ENCODE results near the gene KNDC1. TPM values are rescaled to one million over a fixed set of nuclear protein-coding genes. Genes with fewer than 3 reads are reported as not detected.
"Not testable (repeated sequence)": the region's sequence is repeated elsewhere in the genome, so short reads cannot be mapped to it uniquely, and the experiment has no call there.

KNDC1 gene
- total RNA-seq, 2 donors from 2014 or later: 0.05 to 0.36 TPM

- Mint-ChIP-seq H3K27me3 (peaks cover 23 to 28% of the 10 kb centered on the region in 2 donors), H3K36me3 (peaks cover 10% of the 10 kb centered on the region), H3K27ac (no peak overlapping the region)
Measured at GRCh38 chr10:133142523-133143199, 17.4 kb upstream of the KNDC1 start.

GRCh38 chr10:133143200-133143533 is 16.9 kb upstream of the KNDC1 start:
- H3K4me3 Mint-ChIP-seq: no peak overlapping the region
- ATAC-seq (no peak), DNase-seq (ENCODE audit: low spot score) (no peak)
- peaks cover 27 to 33% of the 10 kb centered on the region in 2 donors for H3K27me3 Mint-ChIP-seq
- H3K4me1 Mint-ChIP-seq (ENCODE audit: low read depth in 2 of 2): peaks cover 2 to 11% of the 10 kb centered on the region in 2 donors
- H3K9me3 Mint-ChIP-seq: peaks cover 3% of the 10 kb centered on the region
- H3K27ac Mint-ChIP-seq: no peak overlapping the region
- peaks cover 10% of the 10 kb centered on the region for H3K36me3 Mint-ChIP-seq

More at GRCh38 chr10:133142523-133143199, 17.4 kb upstream of the KNDC1 start:
- H3K4me3 Mint-ChIP-seq: no peak overlapping the region
- DNase-seq (ENCODE audit: low spot score) (no peak), ATAC-seq (no peak)
- peaks cover 3% of the 10 kb centered on the region for H3K9me3 Mint-ChIP-seq
- peaks cover 2 to 11% of the 10 kb centered on the region in 2 donors for H3K4me1 Mint-ChIP-seq (ENCODE audit: low read depth in 2 of 2)

- DNase-seq (ENCODE audit: low spot score): no peak
- H3K27ac Mint-ChIP-seq: peak overlapping the region in 1 of 2 donors; percentile 34
- peaks cover 3% of the 10 kb centered on the region for H3K9me3 Mint-ChIP-seq
- no peak overlapping the region for H3K4me3 Mint-ChIP-seq
- H3K4me1 Mint-ChIP-seq (ENCODE audit: low read depth in 2 of 2): peaks cover 2 to 11% of the 10 kb centered on the region in 2 donors
- H3K27me3 Mint-ChIP-seq: peaks cover 27 to 36% of the 10 kb centered on the region in 2 donors
- H3K36me3 Mint-ChIP-seq: peaks cover 10% of the 10 kb centered on the region
- no peak for ATAC-seq
Measured at GRCh38 chr10:133143546-133143945, 16.5 kb upstream of the KNDC1 start.

- Mint-ChIP-seq H3K27me3 (peaks cover 37 to 49% of the 10 kb centered on the region in 2 donors), H3K27ac (no peak overlapping the region), H3K36me3 (peaks cover 12% of the 10 kb centered on the region), H3K9me3 (peaks cover 3% of the 10 kb centered on the region), H3K4me3 (peak overlapping the region; percentile 17), H3K4me1 (ENCODE audit: low read depth in 2 of 2) (peaks cover 2 to 11% of the 10 kb centered on the region in 2 donors)
- no peak for ATAC-seq
- no peak for DNase-seq (ENCODE audit: low spot score)
Measured at GRCh38 chr10:133144771-133145170, 15.2 kb upstream of the KNDC1 start.

GRCh38 chr10:133150226-133150625 is 9.8 kb upstream of the KNDC1 start:
- Mint-ChIP-seq H3K9me3 (peaks cover 6% of the 10 kb centered on the region), H3K27me3 (peaks cover 48 to 55% of the 10 kb centered on the region in 2 donors), H3K27ac (no peak overlapping the region), H3K36me3 (peaks cover 14% of the 10 kb centered on the region), H3K4me3 (no peak overlapping the region), H3K4me1 (ENCODE audit: low read depth in 2 of 2) (no peaks in the 10 kb centered on the region)
- DNase-seq (ENCODE audit: low spot score) (no peak), ATAC-seq (no peak)

- Mint-ChIP-seq H3K4me3 (no peak overlapping the region), H3K27me3 (peaks cover 45 to 52% of the 10 kb centered on the region in 2 donors), H3K36me3 (peaks cover 14% of the 10 kb centered on the region), H3K9me3 (peaks cover 6% of the 10 kb centered on the region), H3K4me1 (ENCODE audit: low read depth in 2 of 2) (no peaks in the 10 kb centered on the region), H3K27ac (no peak overlapping the region)
- ATAC-seq: no peak
- no peak for DNase-seq (ENCODE audit: low spot score)
Measured at GRCh38 chr10:133150656-133151055, 9.4 kb upstream of the KNDC1 start.

GRCh38 chr10:133151071-133151470 is 8.9 kb upstream of the KNDC1 start:
- not testable (repeated sequence) for ATAC-seq; H3K4me1 Mint-ChIP-seq (ENCODE audit: low read depth in 2 of 2); DNase-seq (ENCODE audit: low spot score); H3K4me3 Mint-ChIP-seq; H3K9me3 Mint-ChIP-seq; H3K27ac Mint-ChIP-seq
- H3K27me3 Mint-ChIP-seq: peaks cover 45 to 52% of the 10 kb centered on the region in 2 donors
- H3K36me3 Mint-ChIP-seq: peaks cover 14% of the 10 kb centered on the region

GRCh38 chr10:133151543-133151972 is 8.5 kb upstream of the KNDC1 start:
- Mint-ChIP-seq H3K36me3 (peaks cover 13% of the 10 kb centered on the region), H3K4me1 (ENCODE audit: low read depth in 2 of 2) (no peaks in the 10 kb centered on the region), H3K27me3 (peaks cover 40 to 47% of the 10 kb centered on the region in 2 donors), H3K9me3 (peaks cover 6% of the 10 kb centered on the region), H3K4me3 (no peak overlapping the region), H3K27ac (no peak overlapping the region)
- ATAC-seq: no peak
- no peak for DNase-seq (ENCODE audit: low spot score)

GRCh38 chr10:133154411-133154810 is 5.6 kb upstream of the KNDC1 start:
- Mint-ChIP-seq H3K27me3 (peaks cover 18 to 21% of the 10 kb centered on the region in 2 donors), H3K4me1 (ENCODE audit: low read depth in 2 of 2) (no peaks in the 10 kb centered on the region), H3K36me3 (peaks cover 4% of the 10 kb centered on the region), H3K9me3 (peaks cover 3% of the 10 kb centered on the region), H3K27ac (no peak overlapping the region), H3K4me3 (no peak overlapping the region)
- ATAC-seq: no peak
- no peak for DNase-seq (ENCODE audit: low spot score)

GRCh38 chr10:133154996-133155778 is 4.8 kb upstream of the KNDC1 start:
- Mint-ChIP-seq H3K9me3 (no peaks in the 10 kb centered on the region), H3K27ac (no peak overlapping the region), H3K36me3 (no peaks in the 10 kb centered on the region), H3K4me1 (ENCODE audit: low read depth in 2 of 2) (no peaks in the 10 kb centered on the region), H3K4me3 (no peak overlapping the region), H3K27me3 (peaks cover 11 to 13% of the 10 kb centered on the region in 2 donors)
- no peak for ATAC-seq
- no peak for DNase-seq (ENCODE audit: low spot score)

GRCh38 chr10:133156674-133157579 is 3.1 kb upstream of the KNDC1 start:
- ATAC-seq: no peak
- H3K36me3 Mint-ChIP-seq: no peaks in the 10 kb centered on the region
- H3K27me3 Mint-ChIP-seq: peaks cover 8 to 9% of the 10 kb centered on the region in 2 donors
- H3K9me3 Mint-ChIP-seq: no peaks in the 10 kb centered on the region
- no peaks in the 10 kb centered on the region for H3K4me1 Mint-ChIP-seq (ENCODE audit: low read depth in 2 of 2)
- H3K27ac Mint-ChIP-seq: no peak overlapping the region
- no peak for DNase-seq (ENCODE audit: low spot score)
- H3K4me3 Mint-ChIP-seq: no peak overlapping the region

- no peaks in the 10 kb centered on the region for H3K9me3 Mint-ChIP-seq
- peaks cover 0 to 5% of the 10 kb centered on the region in 2 donors for H3K27me3 Mint-ChIP-seq
- no peak overlapping the region for H3K4me3 Mint-ChIP-seq
- no peak for ATAC-seq
- H3K36me3 Mint-ChIP-seq: no peaks in the 10 kb centered on the region
- DNase-seq (ENCODE audit: low spot score): no peak
- no peaks in the 10 kb centered on the region for H3K4me1 Mint-ChIP-seq (ENCODE audit: low read depth in 2 of 2)
- no peak overlapping the region for H3K27ac Mint-ChIP-seq
Measured at GRCh38 chr10:133157662-133158436, 2.2 kb upstream of the KNDC1 start.

GRCh38 chr10:133158437-133158755 is 1.6 kb upstream of the KNDC1 start:
- Mint-ChIP-seq H3K4me3 (no peak overlapping the region), H3K27me3 (peaks cover 0 to 6% of the 10 kb centered on the region in 2 donors), H3K27ac (no peak overlapping the region), H3K36me3 (no peaks in the 10 kb centered on the region), H3K9me3 (no peaks in the 10 kb centered on the region), H3K4me1 (ENCODE audit: low read depth in 2 of 2) (no peaks in the 10 kb centered on the region)
- ATAC-seq (no peak), DNase-seq (ENCODE audit: low spot score) (no peak)
